ENCODE results near the gene FDXR.
"Not testable (repeated sequence)": the region's sequence is repeated elsewhere in the genome, so short reads cannot be mapped to it uniquely, and the experiment has no call there.

The FDXR gene

GRCh38 chr17:74871356-74872076, 1.3 kb downstream of the FDXR start:
- DNase-seq: no peak

GRCh38 chr17:74870512-74870911, 2.3 kb downstream of the FDXR start:
- DNase-seq: no peak

GRCh38 chr17:74870028-74870427, 2.8 kb downstream of the FDXR start:
- DNase-seq: not testable (repeated sequence)

GRCh38 chr17:74868908-74869255, 3.9 kb downstream of the FDXR start:
- no peak for DNase-seq

GRCh38 chr17:74868251-74868907, 4.4 kb downstream of the FDXR start:
- no peak for DNase-seq

GRCh38 chr17:74866198-74866835, 6.5 kb downstream of the FDXR start:
- DNase-seq: no peak

GRCh38 chr17:74865504-74866197, 7.1 kb downstream of the FDXR start:
- no peak for DNase-seq

- no peak for DNase-seq
Observed at GRCh38 chr17:74864866-74865395, 7.9 kb downstream of the FDXR start.

GRCh38 chr17:74864297-74864865, 8.4 kb downstream of the FDXR start:
- DNase-seq: no peak

- DNase-seq: no peak
Observed at GRCh38 chr17:74863420-74864296, 9.1 kb downstream of the FDXR start.

GRCh38 chr17:74862919-74863318, 9.9 kb downstream of the FDXR start:
- DNase-seq: no peak

GRCh38 chr17:74862108-74862901, 10.5 kb downstream of the FDXR start:
- no peak for DNase-seq

GRCh38 chr17:74861662-74862107, 11.1 kb downstream of the FDXR start:
- no peak for DNase-seq

- no peak for DNase-seq
Observed at GRCh38 chr17:74860872-74861661, 11.7 kb downstream of the FDXR start.

GRCh38 chr17:74860229-74860871, 12.4 kb downstream of the FDXR start:
- DNase-seq: no peak

- DNase-seq: no peak
Observed at GRCh38 chr17:74859459-74860228, 13.2 kb downstream of the FDXR start, which contains the start of gene GRIN2C. GRIN2C (minus strand) TSS chr17:74859885; CDS start chr17:74855092, 4,793 bp downstream.

GRCh38 chr17:74858672-74859458, 13.9 kb downstream of the FDXR start:
- DNase-seq: no peak

- DNase-seq: no peak
Observed at GRCh38 chr17:74857191-74857590, 15.6 kb downstream of the FDXR start.

All from NCI-H2029 treated with DMSO at 0.1 percent for 48 hours (cell line).